NCI-H446 treated with DMSO at 0.1 percent for 48 hours (cell line): ENCODE measurements around the gene SST.

Experiments used
- DNase-seq: peaks from one replicate; lab custom pipeline; 2025; lab: John Stamatoyannopoulos, UW

Gene SST

GRCh38 chr3:187669675-187670504, at the start of gene SST:
Gene SST (minus strand): TSS chr3:187670394. CDS start chr3:187670291, 103 bp downstream.
- no peak for DNase-seq

- DNase-seq = peak; percentile 4
Observed at GRCh38 chr3:187719628-187720336, 49.6 kb upstream of the SST start.

- no peak for DNase-seq
Observed at GRCh38 chr3:187718802-187719201, 48.6 kb upstream of the SST start.

GRCh38 chr3:187717572-187717971, 47.4 kb upstream of the SST start:
- DNase-seq = no peak

- peak; percentile 18 for DNase-seq
Observed at GRCh38 chr3:187714404-187714979, 44.3 kb upstream of the SST start.

- DNase-seq = peak; percentile 8
Observed at GRCh38 chr3:187713504-187713903, 43.3 kb upstream of the SST start.

GRCh38 chr3:187709155-187709554, 39.0 kb upstream of the SST start:
- no peak for DNase-seq

- no peak for DNase-seq
Observed at GRCh38 chr3:187708696-187709095, 38.5 kb upstream of the SST start.

GRCh38 chr3:187706971-187707370, 36.8 kb upstream of the SST start:
- no peak for DNase-seq

- DNase-seq = no peak
Observed at GRCh38 chr3:187705164-187705563, 35.0 kb upstream of the SST start.

- DNase-seq = no peak
Observed at GRCh38 chr3:187702507-187703033, 32.4 kb upstream of the SST start, which contains the start of gene RTP2. Gene RTP2 (minus strand): TSS chr3:187702557. CDS start chr3:187702128, 429 bp downstream.

GRCh38 chr3:187700249-187700648, 30.1 kb upstream of the SST start:
- no peak for DNase-seq

GRCh38 chr3:187698499-187699399, 28.6 kb upstream of the SST start:
- DNase-seq = no peak

- no peak for DNase-seq
Observed at GRCh38 chr3:187696021-187696420, 25.8 kb upstream of the SST start.

GRCh38 chr3:187695449-187695848, 25.3 kb upstream of the SST start:
- DNase-seq = no peak

GRCh38 chr3:187694801-187695200, 24.6 kb upstream of the SST start:
- DNase-seq = no peak

GRCh38 chr3:187693431-187693830, 23.2 kb upstream of the SST start:
- no peak for DNase-seq

GRCh38 chr3:187689984-187690383, 19.8 kb upstream of the SST start:
- no peak for DNase-seq

- no peak for DNase-seq
Observed at GRCh38 chr3:187686621-187687273, 16.6 kb upstream of the SST start.

GRCh38 chr3:187685948-187686347, 15.8 kb upstream of the SST start:
- no peak for DNase-seq

- no peak for DNase-seq
Observed at GRCh38 chr3:187684880-187685279, 14.7 kb upstream of the SST start.
